Activated CD8-positive, alpha-beta memory T cell treated with anti-CD3 and anti-CD28 coated beads, Interleukin-2, amount 50 U/mL, for 4 hours (primary cell): ENCODE measurements around the gene PCNX3.
A peak's percentile ranks its signal among the peaks of the same experiment; 100 is the strongest.
"Not testable (repeated sequence)": the region's sequence is repeated elsewhere in the genome, so short reads cannot be mapped to it uniquely, and the experiment has no call there.

ENCODE experiments used
- DNase-seq: peaks from one replicate; pipeline ENCODE4 v3.0.0-alpha.2; 2020

The PCNX3 gene

DNA sequence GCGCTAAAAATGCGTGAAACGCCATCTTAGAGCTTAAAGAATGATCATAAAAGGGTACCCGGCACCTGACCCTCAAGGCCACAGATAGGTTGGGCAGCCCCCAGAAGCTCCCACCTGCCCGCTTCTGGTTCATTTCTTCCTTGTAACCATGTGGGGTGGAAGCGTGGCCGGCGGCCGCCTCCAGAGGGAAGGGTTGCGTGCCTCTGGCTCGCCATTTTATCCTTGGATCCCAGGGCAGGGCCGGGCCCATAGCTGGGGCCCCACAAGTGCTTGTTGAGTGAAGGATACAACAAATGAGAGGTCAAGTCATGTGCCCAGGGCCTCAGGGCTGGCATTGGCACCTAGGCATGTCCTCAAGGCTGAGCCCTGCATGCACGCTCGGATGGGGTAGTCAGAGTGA is 5.9 kb downstream of the PCNX3 start:
- no peak for DNase-seq

DNA sequence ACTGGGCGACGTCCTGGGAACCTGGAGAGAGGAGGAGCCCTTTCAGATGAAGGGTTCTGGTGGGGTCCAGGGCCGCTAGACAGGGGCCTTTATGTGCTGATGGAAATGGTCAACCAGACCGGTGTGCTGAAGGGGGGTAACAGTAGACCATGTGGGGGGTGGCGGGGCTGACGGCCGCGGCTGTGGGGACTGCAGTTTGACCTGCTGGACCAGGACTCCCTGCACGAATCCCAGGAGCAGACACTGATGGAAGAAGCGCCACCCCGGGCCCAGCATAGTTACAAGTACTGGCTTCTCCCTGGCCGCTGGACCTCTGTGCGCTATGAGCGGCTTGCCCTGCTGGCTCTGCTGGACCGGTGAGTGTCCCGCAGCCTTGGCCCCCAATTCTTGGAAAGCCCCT is 6.4 kb downstream of the PCNX3 start:
- DNase-seq, result no peak

DNA sequence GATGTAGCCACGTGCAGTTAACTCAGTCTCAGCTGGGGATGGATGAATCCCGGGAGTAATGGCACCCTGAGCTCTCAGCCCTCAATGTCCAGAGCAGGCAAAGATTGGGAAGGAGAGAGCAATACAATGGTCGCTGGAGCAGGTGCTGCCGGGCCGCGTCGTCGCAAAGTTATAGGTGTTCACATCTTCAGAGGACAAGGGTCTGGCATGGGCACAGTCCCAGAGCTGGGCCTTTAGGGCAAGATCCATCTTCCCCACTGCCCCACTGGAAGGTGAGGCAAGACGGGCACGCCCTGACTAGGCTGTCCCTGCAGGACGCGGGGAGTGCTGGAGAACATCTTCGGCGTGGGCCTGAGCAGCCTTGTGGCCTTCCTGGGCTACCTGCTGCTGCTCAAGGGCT is 7.6 kb downstream of the PCNX3 start:
- DNase-seq, result no peak

DNA sequence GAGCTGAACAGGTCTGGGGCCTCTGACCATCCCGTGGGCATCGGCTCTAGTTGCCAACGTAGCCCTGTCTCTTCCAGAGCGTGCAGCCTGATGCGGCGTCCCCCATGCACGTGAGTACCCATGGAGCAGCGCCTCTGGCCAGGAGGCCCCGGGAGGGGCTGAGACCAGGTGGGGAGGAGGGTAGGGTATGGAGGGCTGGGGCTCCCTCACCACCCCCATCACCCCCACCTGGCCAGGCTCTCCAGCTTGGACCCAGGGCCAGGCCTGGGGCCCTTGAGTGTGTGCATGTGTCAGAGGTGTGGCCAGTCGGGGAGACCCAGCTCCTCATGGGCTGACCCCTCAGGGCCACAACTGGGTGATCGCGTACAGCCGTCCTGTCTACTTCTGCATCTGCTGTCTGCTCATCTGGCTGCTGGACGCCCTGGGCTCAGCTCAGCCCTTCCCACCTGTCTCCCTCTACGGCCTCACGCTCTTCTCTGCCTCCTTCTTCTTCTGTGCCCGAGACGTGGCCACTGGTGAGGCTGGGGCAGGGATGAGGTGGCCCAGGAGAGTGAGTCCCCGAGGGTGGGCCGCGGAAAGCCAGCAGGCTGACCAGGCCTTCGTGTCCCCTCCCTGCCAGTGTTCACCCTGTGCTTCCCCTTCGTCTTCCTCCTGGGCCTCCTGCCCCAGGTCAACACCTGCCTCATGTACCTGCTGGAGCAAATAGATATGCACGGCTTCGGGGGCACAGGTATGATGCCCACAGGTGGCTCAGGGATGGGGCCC is 8.5 kb downstream of the PCNX3 start:
- DNase-seq, result no peak

DNA sequence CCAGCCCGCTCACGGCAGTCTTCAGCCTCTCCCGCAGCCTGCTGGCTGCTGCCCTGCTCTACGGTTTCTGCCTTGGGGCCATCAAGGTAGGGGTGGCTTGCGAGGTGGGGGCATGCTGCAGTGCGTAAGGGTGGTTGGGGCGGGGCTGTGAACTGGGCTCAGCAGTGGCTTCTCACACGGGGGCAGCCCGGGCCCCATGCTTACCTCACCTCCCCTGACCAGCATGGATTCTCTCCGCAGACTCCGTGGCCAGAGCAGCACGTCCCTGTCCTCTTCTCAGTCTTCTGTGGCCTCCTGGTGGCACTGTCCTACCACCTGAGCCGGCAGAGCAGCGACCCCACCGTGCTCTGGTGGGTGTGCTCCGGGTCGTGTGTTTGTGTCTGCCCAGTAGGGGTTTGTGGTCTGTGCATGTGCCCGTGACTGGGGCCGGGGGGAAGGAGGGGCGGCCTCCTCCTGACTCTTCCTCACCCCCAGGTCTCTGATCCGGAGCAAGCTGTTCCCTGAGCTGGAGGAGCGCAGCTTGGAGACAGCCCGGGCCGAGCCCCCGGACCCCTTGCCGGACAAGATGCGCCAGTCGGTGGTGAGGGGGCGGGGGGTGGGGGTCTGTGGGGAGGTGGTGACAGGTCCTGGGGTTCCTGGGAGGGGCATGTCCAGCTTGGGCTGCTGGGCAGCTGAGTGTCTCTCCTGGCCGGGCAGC is 9.5 kb downstream of the PCNX3 start:
- DNase-seq, result no peak

DNA sequence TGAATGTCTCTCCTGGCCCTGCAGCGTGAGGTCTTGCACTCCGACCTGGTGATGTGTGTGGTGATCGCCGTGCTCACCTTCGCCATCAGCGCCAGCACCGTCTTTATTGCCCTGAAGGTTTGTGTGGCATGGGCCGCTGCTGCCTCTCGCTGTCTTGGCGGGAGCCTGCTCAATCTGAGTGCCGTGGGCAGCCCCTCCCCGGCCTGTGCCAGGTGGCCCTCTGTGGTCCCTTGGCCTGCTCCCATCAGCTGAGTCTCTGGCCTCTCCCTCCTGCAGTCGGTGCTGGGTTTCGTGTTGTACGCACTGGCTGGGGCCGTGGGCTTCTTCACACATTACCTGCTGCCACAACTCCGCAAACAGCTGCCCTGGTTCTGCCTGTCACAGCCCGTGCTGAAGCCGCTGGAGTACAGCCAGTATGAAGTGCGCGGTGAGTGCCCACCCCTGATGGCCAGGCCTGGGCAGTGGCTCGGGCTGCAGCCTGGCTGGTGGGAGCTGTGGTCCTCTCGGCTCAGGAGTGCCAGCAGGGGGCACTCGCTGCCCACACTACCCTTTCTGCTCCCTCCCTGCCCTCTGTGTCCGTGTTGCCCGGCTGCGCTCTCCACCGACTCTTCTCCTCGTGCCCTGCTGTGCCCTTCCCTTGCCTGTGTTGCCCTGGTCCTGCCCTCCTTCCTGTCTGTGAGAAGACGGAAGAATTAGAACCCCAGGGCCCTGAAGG is 10.2 kb downstream of the PCNX3 start:
- peak; percentile 60 for DNase-seq

DNA sequence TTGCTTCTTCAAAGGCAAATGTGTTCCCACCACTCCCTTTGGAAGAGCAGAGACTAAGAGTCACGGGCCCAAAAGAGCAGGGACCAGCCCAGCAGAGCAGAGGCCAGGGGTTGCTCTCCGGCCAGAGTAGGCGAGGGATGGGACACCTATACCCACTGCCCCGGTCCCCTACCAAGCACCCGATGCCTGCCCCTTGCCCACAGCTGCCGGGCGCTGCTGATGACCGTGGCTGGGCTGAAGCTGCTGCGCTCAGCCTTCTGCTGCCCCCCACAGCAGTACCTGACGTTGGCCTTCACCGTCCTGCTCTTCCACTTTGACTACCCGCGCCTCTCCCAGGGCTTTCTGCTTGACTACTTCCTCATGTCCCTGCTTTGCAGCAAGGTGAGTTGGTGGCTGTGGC is 11.6 kb downstream of the PCNX3 start:
- DNase-seq, result no peak

DNA sequence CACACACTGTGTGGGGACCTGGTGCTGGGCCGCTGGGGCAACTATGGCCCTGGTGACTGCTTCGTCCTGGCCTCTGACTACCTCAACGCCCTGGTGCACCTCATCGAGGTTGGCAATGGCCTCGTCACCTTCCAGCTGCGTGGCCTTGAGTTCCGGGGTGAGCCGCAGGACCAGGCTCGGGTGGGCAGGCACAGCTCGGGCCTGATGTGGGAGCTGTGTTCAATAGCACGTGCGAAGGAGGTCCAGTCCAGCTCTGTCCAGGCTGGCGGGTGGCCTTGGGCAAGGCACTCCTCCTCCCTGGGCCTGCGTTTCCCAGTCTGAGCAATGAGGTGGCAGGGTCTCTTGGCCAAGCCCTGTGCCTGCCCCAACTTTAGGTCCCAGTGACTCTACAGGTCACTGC is 14.0 kb downstream of the PCNX3 start:
- no peak for DNase-seq

DNA sequence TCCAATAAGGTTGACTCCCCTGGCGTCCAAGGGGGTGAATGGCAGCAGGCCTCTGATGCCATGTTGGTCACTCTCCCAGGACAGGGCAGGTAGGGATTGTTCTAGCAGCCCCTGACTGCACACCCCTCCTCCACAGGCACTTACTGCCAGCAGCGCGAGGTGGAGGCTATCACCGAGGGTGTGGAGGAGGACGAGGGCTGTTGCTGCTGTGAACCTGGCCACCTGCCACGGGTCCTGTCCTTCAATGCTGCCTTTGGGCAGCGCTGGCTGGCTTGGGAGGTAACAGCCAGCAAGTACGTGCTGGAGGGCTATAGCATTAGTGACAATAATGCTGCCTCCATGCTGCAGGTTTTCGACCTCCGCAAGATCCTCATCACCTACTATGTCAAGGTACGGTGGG is 14.6 kb downstream of the PCNX3 start:
- no peak for DNase-seq

DNA sequence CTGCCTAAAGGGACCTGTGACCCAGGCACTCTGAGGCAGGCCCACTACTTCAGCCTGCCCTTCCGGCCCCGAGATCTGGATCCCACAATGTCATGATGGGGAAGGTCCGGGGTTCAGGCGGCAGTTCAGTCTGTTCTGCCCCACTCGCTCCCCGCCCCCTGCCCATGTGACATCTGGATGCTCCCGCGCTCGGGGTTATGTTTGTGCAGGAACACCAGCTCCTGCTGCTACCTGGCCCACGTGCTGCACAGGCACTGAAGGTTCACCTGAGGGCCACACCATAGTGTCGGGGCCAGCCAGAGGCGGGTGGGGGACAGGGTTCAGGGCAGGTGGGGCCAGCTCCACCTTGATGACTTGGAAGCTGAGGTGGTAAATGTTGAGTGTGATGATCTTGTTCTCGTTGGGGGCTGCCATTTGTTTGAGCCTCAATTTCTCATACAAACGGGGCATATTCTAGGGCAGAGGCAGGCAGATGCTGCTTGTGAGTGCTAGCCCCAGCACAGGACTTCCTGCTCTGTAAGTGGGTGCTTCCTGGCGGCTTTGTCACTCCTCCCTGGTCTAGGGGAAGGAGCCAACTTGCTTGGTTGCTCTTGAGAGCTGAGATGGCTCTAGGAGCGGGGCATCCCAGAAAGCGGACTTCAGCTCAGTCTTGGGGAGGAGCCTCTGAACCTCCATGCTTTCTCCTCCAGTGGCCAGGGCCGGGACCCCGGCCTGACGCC is 18.0 kb downstream of the PCNX3 start:
- DNase-seq, result no peak

DNA sequence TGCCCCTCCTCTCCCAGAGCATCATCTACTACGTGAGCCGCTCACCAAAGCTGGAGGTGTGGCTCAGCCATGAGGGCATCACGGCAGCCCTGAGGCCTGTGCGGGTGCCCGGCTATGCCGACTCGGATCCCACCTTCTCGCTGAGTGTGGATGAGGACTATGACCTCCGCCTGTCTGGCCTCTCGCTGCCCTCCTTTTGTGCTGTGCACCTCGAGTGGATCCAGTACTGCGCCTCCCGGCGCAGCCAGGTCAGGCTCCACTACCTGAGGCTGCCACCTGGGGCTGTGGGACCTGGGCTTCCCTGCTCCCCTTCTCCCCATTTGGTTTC is 18.5 kb downstream of the PCNX3 start:
- DNase-seq, result no peak

DNA sequence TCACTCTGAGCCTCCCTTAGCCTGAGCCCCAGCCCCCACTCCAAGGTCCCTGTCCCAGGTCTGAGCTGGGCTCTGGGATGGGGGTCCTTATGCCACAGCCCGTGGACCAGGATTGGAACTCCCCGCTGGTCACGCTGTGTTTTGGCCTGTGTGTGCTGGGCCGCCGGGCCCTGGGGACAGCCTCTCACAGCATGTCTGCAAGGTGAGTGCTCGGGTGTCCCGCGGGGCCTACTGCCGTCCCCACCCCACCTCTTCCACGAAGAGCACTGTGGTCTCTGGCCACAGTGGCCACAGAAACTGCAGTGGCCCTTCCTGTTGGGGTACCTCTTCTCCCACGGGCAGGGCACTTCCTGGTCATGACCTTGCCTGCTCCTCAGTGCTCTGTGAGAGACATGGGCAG is 18.9 kb downstream of the PCNX3 start:
- DNase-seq, result no peak

DNA sequence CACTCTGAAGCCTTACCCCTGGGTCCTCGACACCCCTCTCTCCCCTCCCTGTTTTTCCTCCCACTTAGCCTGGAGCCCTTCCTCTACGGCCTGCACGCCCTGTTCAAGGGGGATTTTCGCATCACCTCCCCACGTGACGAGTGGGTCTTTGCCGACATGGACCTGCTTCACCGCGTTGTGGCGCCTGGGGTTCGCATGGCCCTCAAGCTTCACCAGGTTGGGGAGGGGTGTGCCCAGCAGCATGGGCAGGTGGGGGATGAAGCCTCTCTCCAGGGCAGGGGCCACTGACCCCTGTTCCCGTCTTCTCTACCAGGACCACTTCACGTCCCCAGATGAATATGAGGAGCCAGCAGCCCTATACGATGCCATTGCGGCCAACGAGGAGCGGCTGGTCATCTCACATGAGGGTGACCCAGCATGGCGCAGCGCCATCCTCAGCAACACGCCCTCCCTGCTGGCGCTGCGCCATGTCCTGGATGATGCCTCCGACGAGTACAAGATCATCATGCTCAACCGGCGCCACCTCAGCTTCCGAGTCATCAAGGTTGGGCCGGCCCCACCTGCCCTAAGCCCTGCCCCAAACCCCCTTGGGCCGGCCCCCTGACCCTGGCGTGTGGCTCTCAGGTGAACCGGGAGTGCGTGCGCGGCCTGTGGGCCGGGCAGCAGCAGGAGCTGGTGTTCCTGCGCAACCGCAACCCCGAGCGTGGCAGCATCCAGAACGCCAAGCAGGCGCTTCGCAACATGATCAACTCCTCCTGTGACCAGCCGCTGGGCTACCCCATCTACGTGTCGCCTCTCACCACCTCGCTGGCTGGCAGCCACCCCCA is 19.5 kb downstream of the PCNX3 start:
- no peak for DNase-seq

DNA sequence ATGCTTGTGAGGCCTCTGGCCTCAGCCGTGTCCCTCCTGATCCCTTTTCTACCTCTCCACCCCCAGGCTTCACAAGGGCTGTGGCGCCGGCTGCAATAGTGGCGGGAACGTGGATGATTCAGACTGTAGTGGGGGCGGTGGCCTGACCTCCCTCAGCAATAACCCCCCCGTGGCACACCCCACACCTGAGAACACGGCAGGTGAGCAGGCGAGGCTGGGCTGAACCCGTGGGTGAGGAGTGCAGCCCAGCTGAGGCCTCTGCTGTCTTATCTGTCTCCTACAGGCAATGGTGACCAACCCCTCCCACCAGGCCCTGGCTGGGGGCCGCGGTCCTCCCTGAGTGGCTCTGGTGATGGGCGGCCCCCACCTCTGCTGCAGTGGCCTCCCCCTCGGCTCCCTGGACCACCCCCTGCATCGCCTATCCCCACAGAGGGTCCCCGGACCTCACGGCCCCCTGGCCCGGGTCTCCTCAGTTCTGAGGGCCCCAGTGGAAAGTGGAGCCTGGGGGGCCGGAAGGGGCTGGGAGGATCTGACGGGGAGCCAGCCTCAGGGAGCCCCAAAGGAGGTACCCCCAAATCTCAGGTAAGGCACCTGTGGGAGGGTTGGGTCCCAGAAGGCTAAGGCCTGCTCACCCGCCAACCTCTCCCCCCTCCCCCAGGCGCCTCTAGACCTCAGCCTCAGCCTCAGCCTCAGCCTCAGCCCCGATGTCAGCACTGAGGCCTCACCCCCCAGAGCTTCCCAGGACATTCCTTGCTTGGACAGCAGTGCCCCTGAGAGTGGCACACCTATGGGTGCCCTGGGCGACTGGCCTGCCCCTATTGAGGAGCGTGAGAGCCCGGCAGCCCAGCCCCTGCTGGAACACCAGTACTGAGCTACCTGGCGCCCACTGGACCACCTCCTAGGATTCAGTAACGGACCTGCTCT is 20.8 kb downstream of the PCNX3 start:
- no peak for DNase-seq

DNA sequence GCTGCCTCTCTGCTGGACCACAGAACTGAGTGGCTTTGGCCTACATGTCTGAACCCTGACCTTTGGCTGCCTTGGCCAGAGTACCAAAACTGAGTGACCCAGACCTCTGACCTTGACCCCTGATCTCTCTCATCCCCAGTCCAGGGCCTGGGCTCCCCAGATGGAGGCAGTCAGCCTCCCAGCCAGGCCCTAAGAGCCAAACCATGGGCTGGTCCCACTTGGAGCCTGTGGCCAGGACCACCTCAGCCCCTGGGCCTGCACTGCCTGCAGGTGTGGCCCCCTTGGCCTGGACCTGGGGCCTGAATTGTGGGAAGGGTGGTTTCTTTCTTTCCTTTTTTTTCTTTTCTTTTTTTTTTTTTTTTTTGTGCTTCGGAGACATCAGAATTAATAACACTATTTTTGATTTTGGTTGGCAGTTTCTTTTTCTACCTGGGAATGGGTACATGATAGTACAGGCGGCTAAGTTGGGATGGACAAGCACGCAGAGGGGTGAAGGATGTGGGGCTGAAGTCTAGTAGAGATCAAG is 21.5 kb downstream of the PCNX3 start:
- no peak for DNase-seq

DNA sequence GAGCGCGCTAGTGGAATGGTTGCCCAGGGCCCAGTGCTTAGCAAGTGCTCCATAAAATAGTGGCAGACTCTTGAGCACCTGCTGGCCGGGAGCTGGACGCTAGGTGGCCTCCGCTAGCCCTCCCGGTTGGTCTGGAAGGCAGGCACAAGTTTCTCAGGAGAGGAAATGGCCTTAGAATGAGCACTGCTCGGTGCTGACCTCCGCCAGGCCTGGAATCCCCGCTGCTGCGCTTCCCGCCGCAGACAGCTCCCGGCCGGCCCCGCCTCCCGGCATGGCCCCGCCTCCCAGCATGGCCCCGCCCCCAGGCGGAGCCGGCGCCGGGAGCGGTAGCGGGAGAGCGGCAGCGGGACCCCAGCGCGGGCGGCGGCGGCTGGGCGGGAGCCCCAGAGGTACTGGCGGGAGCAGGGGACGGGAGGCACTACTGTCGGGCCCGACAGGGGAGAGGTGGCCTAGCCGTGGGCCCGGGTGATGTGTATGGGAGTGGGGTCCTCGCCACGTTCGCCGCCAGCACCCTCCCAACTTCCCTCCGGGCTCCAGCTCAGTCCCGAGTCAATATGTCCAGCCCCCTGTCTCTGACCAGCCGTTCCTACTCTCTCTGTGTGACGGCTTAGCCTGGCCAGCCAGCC is 22.3 kb downstream of the PCNX3 start, which contains the start of gene SIPA1:
TSS of gene SIPA1 (plus strand) at position 308 of the 626 bp plus-strand sequence. CDS start 2,821 bp downstream, outside the sequence.
- DNase-seq, result peak; percentile 75

DNA sequence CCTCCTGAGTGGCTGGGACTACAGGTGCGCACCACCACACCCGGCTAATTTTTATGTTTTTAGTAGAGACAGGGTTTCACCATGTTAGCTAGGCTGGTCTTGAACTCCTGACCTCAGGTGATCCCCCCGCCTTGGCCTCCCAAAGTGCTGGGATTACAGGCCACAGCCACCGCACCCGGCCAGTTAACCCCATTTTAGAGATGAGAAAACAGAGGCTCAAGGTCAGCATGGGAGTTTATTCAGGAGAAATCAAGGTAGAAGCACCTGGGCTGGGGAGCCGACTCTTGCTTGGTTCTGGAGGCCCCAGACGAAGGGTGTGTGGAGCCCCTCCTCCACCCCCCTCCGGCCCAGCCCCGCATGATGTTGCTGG is 23.6 kb downstream of the PCNX3 start:
- DNase-seq, result not testable (repeated sequence)

DNA sequence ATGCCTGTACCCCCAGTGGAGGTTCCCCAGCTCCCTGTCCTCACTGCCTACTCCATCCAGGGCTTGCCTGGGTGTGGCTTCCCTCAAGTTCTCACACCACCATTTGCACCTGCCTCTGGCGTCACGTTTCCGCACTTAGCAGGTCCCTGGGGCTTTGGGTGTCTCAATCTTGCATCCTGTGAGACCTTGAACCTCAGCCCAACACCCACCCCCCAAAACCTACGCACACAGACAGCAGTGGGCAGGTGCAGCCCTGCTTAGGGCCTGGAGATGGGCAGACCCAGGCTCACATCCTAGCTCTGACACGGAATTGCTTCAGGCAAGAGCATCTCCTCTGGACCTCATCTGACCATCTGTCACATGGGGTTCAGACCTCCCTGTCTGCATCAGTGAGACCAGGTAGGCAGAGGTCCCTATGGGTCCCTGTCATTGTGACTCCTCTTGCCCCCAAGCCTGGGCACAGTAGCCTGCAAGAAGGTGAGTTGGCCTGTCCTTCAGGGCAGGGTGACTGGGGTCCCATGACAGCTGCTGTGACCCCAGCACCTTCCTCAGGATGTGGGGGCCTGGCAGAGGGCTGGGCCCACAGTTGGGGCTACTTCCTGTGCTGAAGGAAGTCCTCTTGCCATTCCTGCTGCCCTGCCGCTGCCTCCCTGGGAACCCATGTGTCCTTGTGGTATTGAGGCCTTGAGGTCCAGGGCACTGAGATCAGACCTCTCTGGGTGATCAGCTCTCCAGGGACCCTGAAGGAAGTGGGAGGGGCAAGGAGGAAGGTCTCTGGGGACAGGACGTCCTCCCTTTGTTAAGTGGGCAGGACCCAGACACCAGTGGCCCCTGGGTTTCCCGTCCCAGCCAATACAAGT is 24.3 kb downstream of the PCNX3 start:
- peak; percentile 61 for DNase-seq

DNA sequence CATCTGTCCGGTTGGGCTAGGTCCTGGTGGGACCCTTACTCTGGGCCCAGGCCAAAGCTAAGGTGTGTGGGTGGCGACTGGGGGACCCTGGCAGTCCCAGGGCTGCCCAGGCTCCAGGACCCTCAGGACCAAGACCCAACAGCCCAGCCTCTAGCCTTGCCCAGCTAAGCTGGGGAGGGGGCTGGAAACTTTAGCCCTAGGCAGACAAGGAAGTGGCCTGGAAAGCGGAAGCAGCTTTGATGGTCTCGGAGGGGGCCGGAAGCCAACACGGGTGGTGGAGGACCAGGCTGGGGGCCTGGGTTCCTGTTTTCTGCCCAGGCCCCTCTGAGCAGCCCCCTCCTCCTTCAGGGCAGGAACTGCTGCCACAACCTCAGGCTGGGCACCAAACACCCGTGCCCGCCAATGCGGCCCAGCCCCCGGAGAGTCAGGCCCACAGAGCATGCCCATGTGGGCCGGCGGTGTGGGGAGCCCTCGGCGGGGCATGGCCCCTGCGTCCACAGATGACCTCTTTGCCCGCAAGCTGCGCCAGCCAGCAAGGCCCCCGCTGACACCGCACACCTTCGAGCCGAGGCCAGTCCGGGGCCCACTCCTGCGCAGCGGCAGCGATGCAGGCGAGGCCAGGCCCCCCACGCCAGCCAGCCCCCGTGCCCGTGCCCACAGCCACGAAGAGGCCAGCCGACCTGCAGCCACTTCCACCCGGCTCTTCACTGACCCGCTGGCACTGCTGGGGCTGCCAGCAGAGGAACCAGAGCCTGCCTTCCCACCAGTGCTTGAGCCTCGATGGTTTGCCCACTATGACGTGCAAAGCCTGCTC is 25.1 kb downstream of the PCNX3 start:
- no peak for DNase-seq
